ENCODE data around the gene CPEB4. TPM values are rescaled to one million over a fixed set of nuclear protein-coding genes. Genes with fewer than 3 reads are reported as not detected.

Gene CPEB4
- polyA plus RNA-seq, 1 donor = 39.2 TPM

DNA sequence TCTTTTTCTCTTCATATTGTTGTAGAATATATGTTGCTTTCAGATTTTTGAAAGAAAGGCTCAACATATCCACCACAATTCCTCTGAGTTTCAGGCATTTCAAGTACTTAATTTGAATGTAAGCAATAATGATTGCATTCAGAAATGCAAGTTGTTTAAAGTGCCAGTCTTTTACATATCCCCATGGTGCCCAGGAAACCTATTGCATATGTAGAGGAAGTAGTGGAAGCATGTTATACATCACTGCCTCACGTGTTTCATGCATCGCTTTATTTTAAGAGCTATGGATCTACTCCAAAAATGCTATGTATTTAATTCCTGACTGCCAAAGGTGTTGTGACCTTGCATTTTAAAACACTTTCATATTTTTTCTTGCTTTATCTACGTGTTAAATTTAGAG, 28.1 kb downstream of the CPEB4 start:
- DNase-seq = no peak

DNA sequence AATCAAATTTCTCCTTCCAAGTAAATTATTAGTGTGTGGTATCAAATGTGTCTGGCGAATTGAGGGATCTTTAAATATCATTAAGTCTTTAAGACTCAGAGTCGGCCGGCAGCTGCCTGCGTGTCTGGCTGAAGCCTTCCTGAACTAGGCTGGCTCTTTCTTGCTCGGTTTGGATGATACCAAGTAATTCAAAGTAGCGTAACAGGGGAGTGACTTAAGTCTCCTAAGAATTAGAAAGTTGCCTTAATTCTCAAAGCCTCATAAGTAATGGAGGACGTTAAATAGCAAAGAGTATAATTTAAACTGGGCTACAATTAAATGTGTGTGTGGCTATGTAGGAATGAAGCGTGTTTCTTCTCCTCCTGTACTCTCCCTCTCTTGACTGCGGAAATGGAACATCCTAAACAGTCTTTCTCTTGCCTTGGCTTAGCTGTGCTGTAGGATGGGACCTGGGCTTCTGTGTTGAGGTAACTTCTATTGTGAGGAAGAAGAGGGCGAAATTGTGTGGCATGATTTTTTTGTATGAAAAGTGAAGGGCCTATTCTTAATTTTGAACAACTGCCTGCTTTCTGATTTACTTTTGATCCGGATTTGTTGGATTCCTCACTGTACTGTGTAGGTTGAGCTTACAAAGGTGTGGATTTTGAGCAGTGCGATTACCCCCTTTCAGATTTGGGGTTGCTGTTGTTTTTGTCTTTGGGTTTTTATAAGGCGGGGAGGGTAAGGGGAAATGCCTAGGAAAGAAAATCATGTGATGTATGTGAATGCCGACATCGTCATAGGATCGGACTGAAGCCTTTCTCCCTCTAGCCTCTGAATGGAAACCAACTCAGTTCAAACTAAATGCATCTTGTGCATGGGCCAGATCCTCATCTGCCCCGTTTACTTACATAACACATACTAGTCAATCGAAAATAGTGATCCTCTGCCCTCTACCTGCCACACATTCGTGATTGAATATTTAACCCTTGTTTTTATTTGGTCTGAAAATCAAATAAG, 29.9 kb downstream of the CPEB4 start:
- DNase-seq = peak; percentile 87

DNA sequence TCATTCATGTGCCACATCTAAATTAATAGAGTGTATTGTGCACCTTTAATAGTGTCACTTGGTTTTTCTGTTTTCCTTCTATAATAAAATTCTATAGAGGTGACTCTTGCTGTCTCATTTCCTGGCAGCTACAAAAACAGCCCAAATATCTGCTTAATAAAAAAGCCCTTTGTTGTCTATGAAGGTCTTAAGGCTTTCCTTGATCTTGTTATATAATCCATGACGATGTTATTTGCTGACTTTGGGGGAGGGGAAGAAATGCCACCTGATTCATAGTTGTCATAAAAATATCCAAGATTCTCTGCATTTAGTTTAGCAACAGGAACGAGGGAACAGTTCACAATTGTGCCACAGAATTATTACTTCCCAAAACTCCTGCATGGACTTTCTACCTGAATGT, 31.3 kb downstream of the CPEB4 start:
- no peak for DNase-seq

DNA sequence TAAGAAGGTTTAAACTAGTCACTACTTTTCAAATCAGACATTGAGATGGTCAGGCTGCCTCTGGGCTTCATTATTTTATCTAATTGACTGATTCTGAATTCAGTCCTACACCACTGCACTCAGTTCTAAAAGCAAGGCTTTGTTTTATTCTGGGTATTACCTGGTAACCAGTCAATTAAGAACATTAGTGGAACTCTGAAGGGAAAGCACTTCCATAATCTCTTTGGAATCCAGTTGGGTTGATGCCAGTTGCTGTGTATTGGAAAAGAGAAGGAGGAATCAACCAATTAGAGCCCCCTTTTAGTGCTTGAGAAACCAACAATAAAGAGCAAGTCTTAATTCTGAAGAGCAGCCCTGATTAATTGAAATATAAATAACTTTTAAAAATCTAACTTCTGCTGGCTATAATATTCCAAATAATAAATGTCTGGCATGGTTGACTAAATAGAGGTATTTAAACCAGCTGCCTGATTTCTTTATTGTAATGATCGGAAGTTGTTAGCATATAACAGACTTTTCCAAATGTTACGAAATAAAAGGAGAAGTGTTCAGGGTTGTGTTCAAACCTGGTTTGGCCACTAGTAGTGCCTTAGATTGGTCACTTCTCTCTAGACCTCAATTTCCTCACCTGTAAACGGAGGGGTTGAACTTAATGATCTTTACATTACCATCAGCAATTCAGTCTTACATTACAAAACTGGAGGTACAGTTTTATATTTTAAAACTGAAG, 32.0 kb downstream of the CPEB4 start:
- DNase-seq = no peak

DNA sequence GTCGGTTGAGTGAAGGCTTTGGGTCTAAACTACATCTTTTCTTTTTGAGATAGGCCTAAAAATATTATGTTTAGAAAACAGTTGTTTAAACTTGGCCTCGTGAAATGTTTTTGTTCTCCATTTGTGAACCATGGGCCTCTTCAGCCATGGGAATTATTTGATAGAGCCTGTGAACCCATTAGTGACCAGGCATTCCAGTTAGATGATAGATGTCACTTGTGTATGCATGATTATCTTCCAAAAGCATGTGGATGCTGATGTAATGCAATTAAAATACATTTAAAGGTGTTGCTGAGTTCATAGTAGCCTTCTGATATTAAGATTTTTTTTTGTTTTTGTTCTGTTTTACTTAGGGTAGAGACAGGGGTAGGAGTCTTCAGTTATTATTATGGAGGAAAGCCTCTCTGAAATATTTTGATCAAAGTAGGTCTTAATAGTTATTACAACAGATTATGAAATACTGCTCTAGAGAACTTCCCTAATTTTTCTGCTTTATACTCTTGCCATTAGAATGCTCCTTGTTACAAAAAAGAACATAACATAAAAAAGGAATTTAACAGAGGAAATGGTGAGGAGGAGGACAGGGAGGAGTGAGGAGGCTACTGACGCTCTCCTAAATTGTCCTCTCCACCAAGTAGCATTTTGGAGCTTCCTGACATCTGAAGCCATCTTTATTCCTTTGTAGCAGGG, 32.9 kb downstream of the CPEB4 start:
- DNase-seq = no peak

DNA sequence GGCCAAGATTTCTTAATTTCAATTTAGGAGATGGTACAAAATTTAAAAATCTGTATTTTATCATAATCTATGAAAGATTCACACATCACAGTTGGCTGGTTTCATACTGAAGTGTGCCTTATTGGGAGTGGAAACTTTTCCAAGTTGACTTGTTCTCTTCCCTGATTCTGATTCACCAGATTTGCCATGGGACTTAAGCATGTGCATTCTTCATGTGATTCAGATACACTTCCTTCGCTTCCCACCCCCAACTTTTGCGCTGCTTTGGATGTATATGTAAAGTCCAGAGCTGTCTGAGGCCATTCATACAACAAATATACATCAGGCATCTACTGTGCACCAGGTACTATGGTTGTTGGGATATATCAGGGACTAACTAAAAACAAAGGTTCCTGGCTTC, 34.4 kb downstream of the CPEB4 start:
- no peak for DNase-seq

DNA sequence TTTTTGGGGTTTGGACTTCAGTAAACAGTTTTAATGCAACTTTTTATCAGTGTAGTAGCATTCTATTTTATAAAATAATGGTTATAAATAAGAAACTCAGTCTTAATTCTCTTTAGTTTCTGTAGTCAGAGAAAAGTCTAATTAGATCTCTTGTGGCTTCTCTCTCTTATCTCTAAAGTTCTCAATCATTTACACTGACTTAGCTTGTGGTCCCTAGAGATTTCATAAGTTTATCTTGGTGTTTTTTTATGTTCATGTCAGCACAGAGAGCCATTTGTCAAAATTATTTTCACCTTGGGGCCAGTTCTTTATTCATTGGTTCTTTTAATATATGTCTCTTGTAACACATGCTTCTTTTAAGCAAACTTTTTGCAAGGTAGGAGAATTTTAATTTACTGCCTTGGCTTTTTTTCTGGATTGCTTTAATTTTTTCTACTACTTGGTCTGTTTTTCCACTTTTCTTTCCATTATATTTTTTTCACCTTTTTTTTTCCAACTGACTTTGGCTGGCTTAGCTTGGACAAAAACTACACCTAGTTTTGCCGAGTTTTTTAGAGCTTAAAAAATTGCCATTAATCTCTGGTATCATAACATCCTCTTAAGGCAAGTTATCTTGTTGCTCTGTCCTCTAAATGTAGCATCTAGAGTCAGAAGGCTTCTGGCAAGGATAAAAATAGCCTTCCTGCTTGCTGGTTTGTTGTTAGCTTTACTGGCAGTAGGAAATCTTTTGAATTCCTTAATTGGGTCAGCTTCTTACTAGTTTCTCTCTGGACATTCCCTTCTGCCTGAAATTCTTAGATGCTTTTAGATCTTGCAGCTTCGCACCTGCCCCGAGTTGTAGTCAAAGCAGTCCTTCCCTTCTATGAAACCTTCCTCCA, 35.3 kb downstream of the CPEB4 start:
- DNase-seq = no peak

DNA sequence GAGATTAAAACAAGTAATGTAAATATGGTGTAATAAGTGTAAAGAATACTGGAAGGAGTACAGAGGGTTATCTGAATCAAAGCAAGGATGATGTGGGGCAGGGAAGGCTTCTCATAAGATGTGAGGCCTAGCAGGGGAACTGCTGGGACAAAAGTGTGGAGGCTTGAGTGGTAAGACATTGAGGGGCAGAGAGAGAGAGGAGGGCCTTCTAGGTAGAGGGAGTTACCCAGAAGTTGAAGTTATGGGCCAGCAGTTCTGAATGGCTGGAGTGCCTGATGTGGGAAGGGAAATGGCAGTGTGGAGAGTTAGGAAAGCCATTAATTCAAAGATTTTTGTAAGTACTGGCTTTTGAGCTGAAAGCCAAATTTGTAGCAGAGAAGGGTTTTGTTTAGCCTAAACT, 36.8 kb downstream of the CPEB4 start:
- DNase-seq = no peak

DNA sequence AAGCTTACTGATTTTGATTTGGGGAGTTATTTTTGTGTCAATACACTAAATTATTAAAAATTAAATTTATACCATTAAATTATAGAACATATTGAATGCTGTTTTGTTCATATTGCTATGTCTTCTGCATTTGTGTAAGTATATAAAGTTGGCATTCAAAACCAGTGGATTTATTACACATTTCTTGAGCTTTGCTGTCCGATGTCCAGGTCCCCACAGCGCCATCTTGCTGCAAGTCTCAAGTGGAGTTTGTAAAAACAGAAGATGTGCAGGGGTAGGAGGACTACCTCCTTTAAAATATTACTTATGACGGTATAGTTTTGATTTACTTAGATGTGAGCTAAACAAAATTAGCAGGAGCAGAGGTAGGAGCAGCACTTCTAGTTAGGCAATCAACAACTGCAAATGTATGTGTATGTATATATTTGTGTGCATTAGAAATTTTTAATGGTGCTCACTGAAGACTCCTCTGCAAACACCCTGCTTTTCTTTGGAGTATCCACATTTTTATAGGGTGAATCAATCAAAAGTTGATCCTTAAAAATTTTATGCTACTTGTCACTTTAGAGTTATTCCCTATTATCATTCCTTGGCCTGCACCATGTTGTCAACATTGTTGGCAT, 37.4 kb downstream of the CPEB4 start:
- DNase-seq = no peak

DNA sequence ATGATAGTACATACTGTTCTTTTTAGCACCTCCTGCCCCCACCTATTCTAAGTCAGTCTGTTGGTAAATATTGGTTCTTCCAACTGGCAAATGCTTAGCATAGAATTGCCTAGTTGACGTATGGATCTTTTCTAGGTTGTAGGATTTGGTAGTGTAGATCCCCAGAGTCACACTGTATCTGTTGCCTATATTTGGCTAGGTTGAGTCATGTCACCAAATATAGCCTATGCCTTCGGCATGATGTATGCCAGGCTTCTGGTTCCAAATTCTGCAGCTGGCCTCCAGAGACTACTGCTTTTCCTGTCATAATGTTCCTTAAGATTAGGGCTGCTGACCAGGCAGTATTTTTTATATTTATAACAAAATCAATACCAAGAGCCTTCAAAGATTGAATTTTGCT, 38.2 kb downstream of the CPEB4 start:
- no peak for DNase-seq

DNA sequence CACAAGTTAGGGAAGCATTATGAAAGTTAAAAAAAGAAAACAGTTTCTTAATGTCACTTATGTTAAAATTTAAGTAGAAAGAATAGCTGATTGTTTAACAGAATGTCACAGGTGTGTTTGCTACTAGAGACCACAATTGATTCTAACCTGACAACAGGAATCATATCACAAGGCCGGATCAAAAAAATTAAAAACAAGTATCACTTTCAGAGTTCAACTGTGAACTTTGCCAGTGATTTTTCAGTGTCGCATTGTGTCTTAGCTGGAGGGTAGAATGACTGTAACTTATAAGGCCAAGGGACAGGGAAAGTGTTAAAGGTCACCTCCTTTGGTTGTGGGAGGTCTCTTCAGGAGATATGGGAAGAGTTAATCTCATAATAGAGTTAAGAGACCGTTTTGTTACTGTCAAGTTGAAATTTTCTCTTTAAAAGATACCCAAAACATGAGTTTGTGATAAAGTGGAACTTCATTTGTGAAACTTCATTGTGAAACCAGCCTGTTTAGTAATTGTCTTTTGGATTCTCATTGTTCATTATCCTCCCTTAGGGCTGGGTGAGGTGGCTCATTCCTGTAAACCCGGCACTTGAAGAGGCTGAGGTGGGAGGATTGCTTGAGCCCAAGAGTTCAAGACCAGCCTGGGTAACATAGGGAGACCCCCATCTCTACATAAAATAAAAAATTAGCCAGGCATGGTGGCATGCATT, 40.9 kb downstream of the CPEB4 start:
- DNase-seq = no peak

DNA sequence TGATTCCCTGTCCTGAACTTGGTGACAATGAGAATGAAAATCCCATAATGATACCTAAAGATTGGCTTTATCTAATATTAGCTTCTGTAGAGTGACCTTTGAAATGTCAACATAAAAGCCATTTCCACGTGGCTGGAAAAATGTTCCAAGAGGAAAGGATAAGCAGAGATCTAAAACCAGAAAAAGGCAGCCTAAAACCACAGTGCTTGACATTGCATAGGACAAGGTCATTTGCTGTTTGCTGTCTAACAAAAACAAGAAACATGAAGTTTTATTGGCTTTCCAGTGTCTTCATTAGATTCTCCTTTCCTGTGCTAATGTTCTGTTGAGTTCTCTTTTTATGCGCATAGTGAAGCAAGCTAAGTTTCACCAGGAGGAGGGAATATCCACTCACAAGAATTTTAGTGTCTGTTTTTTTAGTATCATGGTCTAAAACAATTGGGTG, 44.6 kb downstream of the CPEB4 start:
- no peak for DNase-seq

DNA sequence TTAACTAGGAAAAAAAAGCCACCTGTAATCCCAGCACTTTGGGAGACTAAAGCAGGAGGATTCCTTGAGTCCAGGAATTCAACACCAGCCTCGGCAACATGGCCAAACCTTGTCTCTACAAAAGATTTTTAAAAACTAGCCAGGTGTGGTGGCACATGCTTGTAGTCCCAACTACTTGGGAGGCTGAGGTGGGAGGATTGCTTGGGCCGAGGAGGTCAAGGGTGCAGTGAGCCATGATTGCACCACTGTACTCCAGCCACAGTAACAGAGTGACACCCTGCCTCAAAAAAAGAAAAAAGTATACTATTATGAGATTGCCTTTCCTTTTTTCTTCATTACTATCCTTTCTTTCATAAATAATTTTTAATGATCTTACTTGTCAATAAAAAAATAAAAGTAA, 45.8 kb downstream of the CPEB4 start:
- DNase-seq = no peak

DNA sequence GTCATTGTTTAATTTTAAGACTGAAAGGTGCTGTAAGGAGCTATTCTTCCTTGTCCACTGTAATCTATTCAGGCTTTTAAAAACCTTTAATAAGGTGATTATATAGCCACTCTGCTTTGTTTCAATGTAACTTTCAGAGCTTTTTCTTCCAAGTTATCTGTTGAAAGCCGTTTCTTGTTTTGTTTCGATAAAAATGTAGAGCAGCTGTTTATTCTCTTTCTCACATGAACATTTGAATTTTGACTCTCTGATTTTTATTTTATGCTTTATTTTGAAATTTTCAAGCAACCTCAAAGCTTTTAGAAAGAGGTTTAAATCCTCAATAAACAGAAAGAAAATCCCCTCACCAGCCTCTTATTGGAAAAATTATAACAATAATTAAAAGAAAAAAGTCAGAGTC, 47.2 kb downstream of the CPEB4 start:
- no peak for DNase-seq

DNA sequence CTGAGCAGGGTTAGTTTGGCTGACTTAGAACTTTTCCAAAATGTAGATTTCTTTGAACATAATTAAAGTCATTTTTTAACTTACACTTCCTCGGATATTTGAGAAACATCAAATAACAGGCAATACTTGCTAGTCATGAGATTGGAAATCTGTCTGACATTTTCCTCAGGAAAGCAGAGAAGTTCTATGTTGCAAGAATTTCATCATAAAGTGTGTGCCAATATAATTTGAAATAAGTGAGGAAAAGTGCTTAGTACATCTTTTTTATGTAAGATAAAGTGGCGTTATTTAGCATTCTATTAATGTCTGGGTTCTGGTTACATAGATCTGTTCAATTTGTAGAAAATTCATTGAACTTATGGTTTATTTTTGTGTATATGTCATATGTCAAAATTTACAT, 52.1 kb downstream of the CPEB4 start:
- DNase-seq = no peak

DNA sequence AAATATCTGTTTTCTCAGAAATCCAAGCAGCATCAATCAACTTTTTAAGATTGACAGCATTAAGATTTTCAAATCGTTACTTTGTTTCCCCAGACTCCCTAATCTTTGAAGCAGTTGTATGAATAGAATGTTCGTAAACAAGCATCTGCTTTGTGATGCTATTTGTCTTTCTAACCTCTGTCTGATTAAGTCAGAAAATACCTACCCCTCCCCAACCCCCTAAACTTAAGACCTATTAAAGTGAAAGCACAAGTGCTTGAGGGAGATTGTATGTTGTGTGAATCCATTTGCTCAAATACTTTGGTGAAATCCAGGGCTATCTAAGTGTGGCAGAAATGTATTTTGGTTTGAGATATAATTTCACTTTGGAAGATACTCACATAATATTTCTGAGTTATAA, 53.0 kb downstream of the CPEB4 start:
- DNase-seq = no peak

DNA sequence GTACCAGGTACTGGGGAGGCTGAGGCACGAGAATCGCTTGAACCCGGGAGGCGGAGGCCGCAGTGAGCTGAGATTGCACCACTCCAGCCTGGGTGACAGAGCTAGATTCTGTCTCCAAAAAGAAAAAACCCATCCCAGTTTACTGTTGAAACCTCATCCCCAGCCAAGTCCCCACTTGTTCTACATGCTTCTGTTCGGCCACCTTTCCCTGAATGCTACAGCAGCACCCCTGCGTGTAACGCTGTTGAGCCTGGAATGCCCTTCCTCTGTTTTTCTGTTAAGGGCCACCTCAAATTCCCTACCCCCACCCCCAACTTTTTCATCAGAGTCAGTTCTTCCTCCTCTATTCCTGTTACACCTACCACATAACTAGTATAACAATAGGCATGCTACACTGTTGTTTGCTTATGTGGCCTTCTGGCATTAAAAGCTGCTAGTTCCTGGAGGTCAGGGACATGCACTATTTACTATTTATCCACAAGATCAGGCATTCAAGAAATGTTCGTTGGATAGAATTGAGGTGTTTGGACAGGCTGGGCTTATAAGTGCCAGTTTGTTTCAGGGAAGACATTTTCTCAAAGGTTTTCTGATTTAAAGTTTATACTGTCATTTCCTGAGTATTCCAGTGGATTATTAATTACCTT, 53.7 kb downstream of the CPEB4 start:
- DNase-seq = no peak

DNA sequence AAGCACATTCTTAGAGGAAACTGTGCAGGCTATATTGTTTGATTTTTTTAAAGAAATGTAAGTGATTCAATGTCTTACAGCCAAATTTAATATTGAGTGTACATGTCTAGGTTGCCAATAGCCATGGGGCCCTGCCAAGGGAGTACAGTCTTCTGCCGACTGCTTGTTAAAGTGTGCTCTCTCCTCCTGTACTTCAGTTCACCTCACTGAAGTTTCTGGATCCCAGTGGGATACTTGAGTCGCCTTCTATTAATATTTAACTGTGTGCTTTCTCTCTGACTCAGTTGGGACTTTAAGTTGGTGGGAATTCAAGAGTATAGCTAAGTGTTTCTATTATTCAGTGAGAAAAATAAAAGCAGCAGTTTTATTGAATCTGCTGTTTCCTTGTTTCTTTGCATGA, 56.4 kb downstream of the CPEB4 start:
- DNase-seq = peak; percentile 61

DNA sequence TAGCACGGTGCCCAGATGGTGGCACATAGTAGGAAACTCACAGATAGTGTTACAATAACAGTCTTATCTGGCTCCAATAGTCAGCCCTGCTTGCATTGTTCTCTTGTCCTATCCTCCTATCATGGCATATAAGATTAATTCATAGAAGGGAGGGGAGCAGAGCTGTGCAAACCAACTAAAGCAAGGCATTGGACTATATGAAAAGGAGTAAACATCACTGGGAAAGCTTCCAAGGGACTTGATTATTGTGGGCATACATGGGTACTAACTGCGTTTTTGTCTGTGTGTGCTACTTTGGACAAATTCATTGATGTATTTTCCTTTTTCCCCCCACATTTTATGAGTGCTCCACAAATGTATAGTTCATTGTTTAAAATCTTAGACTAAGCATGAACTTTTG, 57.0 kb downstream of the CPEB4 start:
- no peak for DNase-seq

DNA sequence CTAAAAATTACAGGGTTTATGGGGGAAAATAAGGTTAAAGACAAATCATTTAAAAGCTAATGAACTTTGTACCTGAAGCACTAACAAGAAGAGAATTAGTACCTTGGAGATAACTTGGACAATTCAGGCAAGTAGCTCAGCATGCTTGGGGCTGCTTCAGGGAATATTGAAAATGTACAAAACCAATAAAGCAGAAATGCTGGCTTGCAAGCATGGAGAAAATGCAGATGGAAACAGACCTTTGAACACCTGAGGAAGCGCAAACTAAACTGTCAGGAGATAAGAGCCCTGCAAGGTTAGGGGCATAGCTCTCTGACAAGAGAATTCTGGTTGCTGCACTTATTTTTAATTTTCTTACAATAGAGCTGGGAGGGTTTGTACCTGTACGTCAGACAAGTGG, 58.2 kb downstream of the CPEB4 start:
- DNase-seq = no peak

DNA sequence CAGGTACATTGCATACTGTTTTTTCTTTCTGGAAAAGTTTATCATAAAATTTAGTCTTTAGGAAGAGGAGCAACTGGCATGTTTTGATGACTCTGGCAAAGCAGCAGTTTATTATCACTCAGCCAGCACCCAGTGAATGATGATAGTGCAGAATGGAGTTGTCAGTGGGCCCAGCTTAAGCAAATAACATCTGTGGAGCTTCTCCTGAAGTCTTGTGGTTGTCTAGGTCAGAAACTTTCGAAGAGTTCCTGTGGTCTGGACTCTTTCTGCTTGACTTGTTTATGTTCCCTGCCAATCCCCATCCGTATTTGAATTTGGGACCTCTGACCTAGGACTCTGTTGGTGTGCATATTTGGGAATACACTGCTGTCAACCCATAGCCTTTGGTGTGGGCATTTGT, 62.7 kb downstream of the CPEB4 start:
- DNase-seq = no peak
